HG02763 (cell line): ENCODE measurements around the gene FBN1.

ENCODE experiments used
- ATAC-seq: cut with Tn5 transposase; IDR thresholded peaks from one replicate; pipeline ENCODE4 v1.9.1; 2021; ENCODE audit warnings: mild to moderate bottlenecking, moderate library complexity; ENCODE audit not compliant: unreplicated experiment

The FBN1 gene

DNA sequence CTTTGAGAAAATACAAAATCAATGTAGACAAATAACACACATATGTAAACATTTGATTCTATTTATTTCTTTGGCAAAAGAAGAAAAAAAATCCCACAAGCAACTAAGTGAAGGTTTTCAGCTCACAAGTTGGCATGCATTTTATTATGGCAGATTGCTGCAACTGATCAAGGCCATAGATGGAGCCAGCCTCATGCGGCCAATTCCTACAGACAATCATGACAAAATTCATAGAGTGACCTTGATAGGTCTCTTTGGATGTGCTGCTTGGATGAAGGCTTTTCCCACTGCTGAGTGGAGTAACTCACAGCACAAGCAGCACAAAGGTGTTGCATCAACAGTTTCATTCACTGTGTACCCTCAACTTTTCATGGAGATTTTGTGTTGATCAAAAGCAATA lies 22.1 kb downstream of the FBN1 start:
- ATAC-seq = no peak

DNA sequence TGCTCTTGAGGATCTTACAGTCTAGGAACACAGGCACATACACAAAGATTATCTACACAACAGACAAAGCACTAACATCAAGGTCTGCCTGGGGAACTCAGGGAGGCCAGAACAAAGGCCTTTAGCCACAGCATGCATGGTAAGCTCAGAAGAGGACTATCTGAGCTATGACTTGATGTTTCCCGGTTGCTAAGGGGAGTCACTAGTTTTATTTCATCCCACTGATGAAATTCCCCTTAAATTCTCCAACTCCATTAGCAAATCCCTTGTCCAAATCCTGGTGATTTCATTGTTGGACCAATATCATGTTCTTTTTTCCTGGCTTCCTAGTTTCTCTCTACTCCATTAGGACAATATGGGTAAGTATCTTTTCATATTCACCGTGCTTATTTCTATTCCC lies 23.3 kb downstream of the FBN1 start:
- no peak for ATAC-seq

DNA sequence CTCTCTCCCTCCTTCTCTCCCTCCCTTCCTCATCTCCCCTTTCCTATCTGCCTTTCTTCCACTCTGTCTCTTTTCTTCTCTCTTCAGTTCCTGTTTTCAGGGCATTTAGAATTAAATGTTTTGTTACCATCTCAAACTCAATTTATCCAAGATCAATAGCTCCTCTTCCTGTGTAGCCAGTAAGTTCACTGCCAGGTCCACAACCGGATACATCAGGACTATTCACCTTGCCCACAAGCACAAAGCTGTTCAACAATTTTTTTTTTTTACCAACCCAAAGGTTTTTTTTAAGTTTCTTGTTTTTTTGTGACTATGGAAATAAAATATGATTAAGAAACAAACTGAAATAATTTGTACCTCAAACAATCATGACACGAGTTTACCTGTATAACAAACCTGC lies 26.1 kb downstream of the FBN1 start:
- no peak for ATAC-seq

GRCh38 chr15:48617619-48618018 lies 27.9 kb downstream of the FBN1 start:
- no peak for ATAC-seq

GRCh38 chr15:48616216-48616615 lies 29.3 kb downstream of the FBN1 start:
- ATAC-seq = no peak

GRCh38 chr15:48614051-48614450 lies 31.5 kb downstream of the FBN1 start:
- no peak for ATAC-seq

GRCh38 chr15:48609486-48609885 lies 36.0 kb downstream of the FBN1 start:
- no peak for ATAC-seq

GRCh38 chr15:48607846-48608245 lies 37.7 kb downstream of the FBN1 start:
- ATAC-seq = no peak

DNA sequence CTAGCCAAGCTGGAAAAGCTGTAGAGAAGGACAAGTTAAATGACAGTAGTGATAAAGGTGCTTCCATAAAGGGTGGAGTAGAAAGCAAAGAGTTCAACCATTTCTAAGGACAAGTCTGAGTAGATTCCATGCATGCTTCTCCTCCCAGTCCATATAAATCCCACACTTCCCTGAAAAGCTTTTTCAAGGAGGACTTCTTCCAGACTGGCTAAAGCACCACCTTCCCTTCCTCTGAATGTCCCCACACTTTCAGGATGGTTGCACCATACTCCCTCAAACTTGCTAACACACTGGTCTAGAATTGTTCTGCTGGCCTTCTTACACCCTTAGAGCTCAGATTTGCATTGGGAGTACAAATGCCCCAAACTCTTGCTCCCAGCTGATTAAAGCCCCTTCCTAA lies 40.9 kb downstream of the FBN1 start:
- ATAC-seq = no peak

- no peak for ATAC-seq
Measured at GRCh38 chr15:48603922-48604321, 41.6 kb downstream of the FBN1 start.

- ATAC-seq = no peak
Measured at GRCh38 chr15:48603123-48603500, 42.4 kb downstream of the FBN1 start.

GRCh38 chr15:48602358-48603122 lies 43.0 kb downstream of the FBN1 start:
- no peak for ATAC-seq

- no peak for ATAC-seq
Measured at GRCh38 chr15:48601095-48601494, 44.4 kb downstream of the FBN1 start.

GRCh38 chr15:48596841-48597240 lies 48.7 kb downstream of the FBN1 start:
- ATAC-seq = peak; percentile 31

DNA sequence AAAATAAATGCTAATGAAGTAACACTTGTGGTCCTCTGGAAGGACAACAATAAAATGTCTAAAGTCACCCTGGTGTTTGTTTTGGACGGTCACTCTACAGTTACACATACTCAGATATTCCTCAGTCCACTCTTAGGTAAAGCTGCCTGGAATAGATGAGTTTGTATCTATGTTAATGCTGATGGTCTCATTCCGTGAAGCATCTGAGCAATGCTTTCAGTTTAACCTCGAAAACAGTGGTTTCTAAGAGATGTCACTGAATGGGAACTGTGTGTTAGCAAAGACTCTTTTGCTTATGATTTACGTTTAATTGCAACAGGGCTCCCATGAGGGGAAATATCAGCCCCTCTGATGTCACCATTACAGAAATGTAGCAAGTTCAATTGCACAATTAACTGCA lies 49.1 kb downstream of the FBN1 start:
- peak; percentile 45 for ATAC-seq

- ATAC-seq = peak; percentile 56
Measured at GRCh38 chr15:48595981-48596380, 49.5 kb downstream of the FBN1 start.

DNA sequence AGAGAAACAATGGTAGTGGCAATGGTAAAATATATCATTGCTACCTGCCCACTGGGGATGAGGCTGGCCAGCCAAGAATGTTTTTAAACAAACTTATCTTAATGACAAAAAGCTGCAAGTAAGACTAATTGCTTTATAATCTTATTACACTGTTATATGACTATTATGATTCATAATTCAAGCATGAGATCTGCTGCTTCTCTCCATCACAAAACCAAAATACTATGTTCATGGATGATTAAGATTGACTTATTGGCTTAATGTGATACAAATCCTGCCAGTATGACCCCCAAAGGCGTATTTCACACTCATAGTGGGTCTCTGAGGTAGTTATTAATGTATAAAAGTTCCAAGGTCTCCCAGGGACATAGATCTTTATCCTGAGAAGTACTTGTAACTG lies 52.6 kb downstream of the FBN1 start:
- ATAC-seq = no peak

DNA sequence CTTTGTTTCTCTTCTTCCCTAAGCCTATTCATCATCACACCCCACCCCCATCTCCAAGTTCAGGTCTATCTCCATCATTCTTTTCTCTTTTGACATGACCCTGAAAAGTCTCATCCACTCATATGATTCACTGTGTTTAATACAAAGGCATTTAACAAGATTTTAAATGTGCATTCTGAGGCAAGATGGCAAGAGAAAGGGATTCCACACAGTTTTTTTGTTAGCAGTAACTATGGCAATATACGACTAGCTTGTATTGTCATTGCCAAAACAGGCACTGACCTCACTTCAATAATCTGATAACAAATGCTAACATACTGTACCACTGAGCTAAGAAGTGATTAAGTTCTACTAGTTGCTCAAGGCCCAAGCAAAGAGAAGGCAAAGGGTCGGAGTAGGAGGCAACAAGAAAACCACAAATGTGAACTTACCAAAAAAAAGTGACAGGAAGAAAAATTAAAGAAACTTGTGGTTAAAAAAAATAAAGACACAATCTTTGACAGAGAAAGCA lies 53.2 kb downstream of the FBN1 start:
- ATAC-seq = no peak

DNA sequence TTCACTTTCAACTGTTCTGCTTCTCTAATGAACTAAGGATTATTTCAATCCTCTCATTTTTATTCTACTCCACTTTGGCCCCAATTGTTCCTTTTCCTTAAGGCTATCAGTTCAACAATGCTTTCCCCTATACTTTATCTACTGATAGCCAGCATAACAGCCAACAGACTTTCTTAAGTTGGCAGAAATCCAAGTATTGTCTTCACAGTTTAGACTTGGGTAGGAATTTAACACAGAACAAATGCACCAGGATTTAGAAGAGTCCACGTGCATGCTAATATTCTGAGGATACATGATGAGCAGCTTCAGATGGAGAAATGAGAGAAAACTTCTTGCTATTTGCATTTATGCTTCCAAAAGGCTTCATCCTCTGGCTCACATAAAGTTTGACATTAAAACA lies 54.8 kb downstream of the FBN1 start:
- ATAC-seq = no peak

DNA sequence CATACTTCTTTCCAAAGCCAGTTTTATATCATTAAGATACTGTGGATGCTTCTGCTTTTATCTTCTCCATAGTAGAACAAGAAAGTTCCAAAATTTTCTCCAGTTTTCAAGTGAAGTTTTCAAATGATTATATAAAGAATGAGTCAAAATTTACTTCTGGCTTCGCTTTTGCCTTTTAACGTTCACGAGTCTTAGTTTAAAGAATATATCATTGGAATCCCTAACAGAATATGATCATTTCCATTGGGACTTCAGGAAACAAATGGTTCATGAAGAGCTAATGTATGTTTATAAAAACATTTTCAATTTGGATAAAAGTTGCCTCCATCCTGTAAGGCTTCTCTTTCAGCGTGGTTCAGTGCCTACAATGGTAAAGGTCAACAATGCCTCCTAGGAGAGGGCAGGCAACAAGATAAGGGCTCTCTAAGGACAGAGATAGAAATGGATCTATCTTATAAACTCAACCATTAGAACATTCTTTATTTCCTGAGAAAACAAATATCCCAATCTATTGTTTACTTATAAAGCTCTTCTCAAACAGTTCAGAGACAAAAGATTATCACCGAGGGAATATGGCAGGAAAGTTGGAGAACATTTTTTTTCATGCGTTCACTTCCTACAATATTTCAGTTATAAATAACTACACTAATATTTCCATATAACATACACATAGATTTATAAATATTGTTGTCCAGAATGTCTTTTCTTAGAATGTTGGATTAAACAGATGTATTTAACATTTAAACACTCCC lies 60.5 kb downstream of the FBN1 start:
- ATAC-seq = no peak

DNA sequence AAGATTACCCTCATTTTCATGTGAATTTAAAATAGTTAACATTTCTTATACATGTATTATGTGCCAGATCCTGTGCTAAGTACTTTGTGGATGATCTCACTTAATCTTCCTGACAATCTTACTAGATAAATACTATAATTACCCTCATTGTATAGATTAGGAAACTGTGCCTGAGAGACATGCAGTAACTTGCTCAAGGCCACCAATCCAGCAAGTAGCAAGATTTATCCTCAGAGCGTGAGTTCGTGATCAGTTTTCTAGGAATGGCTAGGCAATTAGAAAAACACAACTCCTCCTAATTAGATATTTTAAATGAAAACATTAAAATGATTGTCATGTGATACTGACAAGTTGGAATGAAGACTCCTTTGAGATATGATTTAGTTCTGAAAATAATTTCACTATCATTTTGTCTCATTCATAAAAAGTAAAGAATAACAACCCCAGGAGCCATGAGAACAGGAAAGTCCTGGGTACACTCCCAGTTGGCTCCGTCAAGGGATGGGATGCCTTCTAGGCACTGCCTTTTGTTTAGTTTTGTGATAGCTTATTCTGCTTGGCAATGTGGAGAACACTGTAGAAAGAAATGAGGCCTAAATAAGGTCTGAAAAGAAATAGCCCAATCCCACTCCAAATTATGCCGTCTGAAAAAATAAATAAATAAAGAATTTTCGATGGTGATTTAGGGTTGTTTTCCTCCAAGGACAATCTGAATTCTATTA lies 61.3 kb downstream of the FBN1 start:
- ATAC-seq = no peak
